Activated effector memory CD4-positive, alpha-beta T cell treated with Interleukin-2 at 50 U/mL for 16 hours (primary cell): ENCODE data around the gene SLC6A6.

ENCODE experiments used
- DNase-seq: peaks from one replicate; pipeline ENCODE4 v3.0.0-alpha.2; 2020

The SLC6A6 gene

DNA sequence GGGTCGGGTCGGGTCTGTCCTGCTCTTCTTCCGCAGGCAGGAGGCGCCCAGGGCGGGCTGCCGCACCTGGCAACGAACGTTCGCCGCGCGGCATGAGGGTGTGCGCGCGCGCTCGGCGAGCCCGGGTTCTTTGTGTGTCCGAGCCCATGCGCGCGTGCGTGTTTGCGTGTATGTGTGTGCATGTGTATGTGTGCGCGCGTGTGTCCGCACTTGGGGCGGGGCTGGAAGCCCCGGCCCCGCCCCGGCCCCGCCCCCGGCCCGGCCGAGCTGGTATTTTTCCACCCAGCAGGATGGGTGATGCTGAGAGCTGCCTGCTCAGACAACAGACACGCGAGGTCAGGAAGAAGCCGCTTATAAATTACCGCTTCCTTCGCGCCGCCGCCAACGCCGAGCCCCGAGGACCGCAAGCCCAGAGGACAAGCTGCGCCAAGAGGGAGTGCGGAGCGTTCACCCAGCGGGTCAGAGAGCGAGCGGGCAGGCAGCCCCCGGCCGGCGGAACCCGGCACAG, at the start of gene SLC6A6:
Gene SLC6A6, plus strand, starts transcription at position 303 of the 508 bp plus-strand sequence. CDS start 41,029 bp downstream, outside the sequence.
- DNase-seq, result peak; percentile 95

- no peak for DNase-seq
Observed at GRCh38 chr3:14353502-14353901, 48.9 kb upstream of the SLC6A6 start.

DNA sequence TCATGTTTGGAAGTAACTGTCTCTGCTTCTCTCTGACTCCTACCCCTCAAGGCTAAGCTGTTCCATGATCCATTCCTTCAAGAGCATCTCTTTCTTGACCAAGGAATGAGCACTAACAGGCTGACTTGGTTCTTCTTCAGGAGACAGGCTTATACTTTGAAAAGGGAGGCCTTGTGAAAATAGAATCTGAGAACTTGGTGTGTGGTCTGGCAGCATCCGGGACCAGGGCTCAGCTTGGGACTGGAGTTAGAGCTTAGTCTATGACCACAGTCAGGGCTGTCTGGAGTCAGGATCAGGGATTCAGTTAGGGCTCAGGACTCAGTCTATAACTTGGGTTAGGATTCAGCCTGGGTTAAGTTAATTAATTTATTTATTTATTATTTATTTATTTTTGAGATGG, 44.9 kb upstream of the SLC6A6 start:
- DNase-seq, result no peak

DNA sequence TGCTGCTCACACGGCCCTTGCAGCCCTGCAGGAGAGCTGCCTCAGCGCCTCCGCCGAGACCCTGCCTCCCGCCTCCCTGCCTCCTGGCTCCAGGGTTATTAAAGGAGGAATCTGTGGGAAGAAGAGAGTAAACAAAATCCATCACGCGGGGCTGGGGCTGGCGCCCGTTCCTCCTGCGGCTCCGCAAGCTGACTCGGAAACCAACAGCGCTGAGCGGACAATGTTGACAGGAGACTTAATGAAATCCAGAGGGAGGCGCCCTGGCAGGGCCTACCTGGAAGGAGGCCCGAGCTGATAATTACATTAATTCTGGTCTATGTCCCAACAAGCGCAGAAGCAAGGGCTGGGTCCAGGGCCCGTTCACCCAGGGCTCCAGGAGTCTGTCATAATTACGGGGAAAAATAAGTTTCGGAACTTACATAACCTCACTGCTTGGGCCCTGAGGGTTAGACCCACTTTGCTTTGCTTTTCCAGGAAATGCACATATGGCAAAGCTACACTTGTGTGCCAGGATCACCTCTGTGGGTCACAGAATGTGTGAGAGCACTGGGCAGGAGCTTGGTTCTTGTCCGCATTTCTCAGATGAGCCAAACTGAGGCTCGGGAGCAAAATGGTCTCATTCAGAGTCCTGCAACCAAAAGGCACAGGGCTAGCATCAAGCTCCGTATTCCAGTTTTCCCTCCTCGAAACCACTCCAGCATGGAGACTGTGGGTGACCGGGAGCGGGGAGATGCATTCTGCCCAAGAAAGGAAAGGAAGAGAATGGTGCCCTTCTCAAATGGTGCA, 43.8 kb upstream of the SLC6A6 start:
- no peak for DNase-seq

DNA sequence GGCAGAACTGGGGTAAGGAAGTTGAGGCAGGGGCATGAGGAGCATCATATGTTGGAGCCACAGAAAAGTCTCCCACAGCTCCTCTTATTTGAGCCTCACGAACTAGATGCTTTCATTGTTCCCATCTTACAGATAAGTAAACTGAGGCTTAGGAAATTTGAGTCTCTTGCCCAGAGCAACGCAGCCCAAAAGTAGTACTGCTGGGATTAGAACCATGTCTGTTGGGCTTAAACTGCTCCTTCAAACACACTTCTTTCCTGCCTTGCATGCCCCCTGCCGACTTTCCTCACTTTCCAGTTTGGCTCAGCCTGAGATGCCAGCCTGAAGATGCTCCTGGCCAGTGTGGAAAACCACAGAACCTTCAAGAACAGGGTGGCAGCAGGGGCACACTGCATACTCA, 43.1 kb upstream of the SLC6A6 start:
- DNase-seq, result no peak

DNA sequence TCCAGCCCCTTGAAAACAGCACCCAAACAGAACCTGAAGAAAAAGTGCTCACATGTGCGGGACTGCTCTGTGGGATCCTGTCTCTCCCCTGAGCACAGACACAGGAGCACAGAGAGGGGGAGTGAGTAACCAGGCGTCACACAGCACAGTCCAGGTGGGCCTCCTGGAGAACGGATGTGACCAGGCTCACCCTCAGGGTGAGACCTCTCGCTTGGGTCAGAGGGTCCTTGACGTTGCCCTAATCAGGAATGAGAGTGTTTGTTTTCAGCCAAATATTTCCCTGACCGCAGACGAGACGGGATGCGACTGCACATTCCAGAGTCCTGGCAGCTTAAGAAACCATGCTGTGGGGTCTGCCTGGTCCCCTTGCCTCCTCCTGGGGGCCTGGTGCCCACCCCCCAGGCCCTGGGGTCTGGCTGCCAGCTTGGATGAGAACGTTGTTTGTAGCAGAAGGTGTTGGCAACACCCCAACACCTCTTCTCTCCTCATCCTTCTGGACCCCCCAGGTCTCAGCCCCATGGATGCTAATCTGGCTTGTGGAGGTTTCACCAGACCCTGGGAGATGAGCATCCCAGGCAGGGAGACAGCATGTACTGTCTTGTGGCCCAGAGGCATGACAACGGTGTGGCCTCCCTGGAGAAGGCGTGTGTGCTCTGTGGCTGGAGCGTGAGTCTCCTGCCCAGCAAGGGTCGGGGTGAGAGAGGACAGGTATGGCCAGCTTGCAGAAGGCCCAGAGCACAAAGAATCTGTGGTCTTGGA, 42.1 kb upstream of the SLC6A6 start:
- DNase-seq, result no peak

- no peak for DNase-seq
Observed at GRCh38 chr3:14361068-14361677, 41.2 kb upstream of the SLC6A6 start.

GRCh38 chr3:14362890-14363289, 39.5 kb upstream of the SLC6A6 start:
- DNase-seq, result no peak

DNA sequence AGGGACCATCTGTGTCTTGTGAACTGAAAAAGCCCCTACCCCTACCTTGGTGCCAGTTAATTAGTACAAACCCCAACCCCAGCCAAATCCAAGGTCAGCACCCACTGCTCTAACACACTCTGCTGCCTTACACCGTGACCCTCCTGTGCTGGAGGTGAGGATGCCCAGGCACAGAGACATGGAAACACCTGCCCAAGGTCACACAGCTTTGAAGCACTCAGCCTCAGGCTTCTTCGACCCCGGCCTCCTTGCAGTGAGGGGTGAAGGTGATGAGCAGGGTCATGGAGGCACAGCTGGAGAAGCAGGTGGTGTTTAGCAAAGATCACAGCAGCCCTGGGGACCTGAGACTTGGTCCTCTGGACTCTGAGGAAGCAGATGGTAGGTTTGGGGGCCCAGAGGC, 39.0 kb upstream of the SLC6A6 start:
- no peak for DNase-seq

- no peak for DNase-seq
Observed at GRCh38 chr3:14363991-14364390, 38.4 kb upstream of the SLC6A6 start.

- no peak for DNase-seq
Observed at GRCh38 chr3:14364580-14365292, 37.7 kb upstream of the SLC6A6 start.

DNA sequence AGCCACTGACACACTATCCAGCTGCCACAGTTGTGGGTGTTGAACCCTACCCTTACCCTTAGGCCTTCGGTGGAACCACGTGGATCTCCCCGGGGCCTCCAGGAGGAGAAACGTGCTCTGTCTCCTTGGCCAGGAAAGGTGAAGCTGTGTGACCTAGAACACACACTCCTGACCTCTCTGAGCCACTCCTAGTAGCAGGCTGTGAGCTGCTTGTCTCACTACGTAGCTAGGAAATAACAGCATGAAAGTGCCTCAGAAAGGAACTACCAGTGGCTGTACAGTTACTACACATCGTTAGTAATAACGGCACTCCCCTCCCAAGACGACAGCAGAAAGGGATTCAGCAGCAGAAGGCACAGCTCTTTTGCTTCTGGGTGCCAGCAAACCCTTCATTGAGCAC, 36.2 kb upstream of the SLC6A6 start:
- DNase-seq, result no peak

GRCh38 chr3:14366915-14367823, 35.2 kb upstream of the SLC6A6 start:
- no peak for DNase-seq

DNA sequence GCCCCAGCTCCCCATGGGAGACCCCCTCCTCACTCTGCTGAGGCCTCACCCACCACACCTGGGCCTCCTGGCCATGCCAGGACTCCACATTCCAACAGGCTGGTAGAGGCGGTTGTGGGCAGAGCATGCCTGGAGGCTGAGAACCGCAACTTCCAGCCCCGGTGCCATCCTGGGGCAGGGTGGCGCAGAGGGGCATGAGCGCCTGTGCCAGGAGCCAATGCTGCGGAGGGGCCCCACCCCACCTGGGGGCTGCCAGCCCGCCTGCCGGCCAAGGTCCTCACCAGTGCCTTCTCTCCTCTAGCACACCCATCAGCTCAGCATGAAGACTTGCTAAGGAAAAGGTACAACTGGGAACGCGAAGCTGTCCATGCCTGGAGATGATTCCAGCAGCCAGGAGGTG, 34.3 kb upstream of the SLC6A6 start:
- DNase-seq, result no peak

GRCh38 chr3:14368885-14369284, 33.5 kb upstream of the SLC6A6 start:
- no peak for DNase-seq

DNA sequence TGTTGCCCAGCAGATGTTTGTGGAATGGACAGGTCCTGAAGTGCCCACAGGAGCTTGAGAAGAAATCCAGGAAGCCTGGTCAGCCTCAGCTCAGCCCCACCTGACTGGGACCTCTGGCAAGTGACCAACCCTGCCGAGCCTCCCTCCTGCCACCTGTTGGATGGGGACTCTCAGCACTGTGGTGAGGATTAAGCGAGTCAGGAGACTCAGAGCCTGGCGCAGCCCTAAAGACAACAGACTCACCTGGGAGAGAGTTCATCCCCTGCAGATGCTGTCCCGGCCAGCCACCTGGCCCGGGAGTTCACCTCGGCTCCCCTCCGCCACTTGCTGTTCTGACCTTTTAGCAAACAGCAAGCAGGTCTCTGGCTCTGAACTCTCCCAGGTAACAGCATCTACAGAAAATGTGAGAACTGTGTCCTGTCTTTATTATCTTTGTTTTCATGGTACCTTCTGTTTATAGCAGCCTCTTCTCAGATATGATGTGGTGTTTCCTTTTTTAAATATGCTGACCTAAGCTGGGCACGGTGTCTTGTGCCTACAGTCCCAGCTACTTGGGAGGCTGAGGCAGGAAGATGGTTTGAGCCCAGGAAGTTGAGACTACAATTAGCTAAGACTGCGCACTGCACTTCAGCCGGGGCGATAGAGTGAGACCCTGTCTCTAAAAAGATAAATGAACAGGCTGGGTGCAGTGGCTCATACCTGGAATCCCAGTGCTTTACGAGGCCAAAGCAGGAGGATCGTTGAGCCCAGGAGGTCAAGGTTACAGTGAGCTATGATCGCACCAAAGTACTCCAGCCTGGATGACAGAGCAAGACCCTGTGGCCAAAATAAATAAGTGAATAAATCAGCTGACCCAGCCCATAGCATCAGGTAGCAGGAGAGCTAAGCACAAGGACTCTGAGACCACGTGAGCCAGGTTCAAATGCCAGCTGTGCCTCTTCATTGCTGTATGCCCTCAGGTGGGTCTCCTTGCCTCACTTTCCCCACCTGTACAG, 32.4 kb upstream of the SLC6A6 start:
- DNase-seq, result no peak

GRCh38 chr3:14370720-14371572, 31.5 kb upstream of the SLC6A6 start:
- DNase-seq, result no peak

GRCh38 chr3:14371573-14372474, 30.6 kb upstream of the SLC6A6 start:
- DNase-seq, result no peak

DNA sequence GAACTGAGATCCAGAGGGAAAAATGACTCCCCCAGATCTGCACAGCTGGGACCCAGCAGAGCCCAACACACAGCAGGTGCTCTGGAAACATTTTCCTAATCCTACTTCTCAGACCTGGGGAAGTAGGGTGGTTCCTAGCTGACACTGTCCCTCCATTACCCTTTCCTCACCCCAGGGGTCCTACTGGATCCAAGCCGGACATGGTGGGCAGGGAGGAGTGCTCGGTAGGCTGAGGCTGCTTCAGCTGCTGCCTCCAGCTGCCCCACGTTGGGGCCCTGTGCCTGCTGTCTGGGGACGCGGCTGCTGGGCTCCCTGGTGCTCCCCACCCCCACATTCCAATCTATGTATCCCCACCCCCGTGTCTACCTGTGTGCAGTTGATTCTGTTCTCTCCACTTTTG, 29.8 kb upstream of the SLC6A6 start:
- no peak for DNase-seq
